Spleen (tissue), 11 donors: ENCODE data around the gene EVC. TPM values are rescaled to one million over a fixed set of nuclear protein-coding genes. Genes with fewer than 3 reads are reported as not detected.
"Not testable (repeated sequence)": the region's sequence is repeated elsewhere in the genome, so short reads cannot be mapped to it uniquely, and the experiment has no call there.

ENCODE experiments used
- DNase-seq: peaks from one replicate; pipeline ENCODE4 v3.0.0-alpha.2; 2020
- H3K27ac ChIP-seq, 8 donors: fragments of 200-600 bp; sonication (generic) in 7 of 8; 1 replicate in 4 of 8; 2 replicates in 4 of 8; pipeline versions ENCODE4 v1.5.0 to v1.8.0; 2016 to 2021; ENCODE audit warnings: inconsistent platforms in 4 of 8, mild to moderate bottlenecking in 4 of 8, moderate library complexity in 1 of 8
- H3K27me3 ChIP-seq, 7 donors: fragments of 200-600 bp; sonication (generic) in 6 of 7; replicated peaks in 1 of 7; 1 replicate in 4 of 7; 2 replicates in 3 of 7; pipeline versions ENCODE4 v1.5.0 to v1.8.0; 2016 to 2021; ENCODE audit warnings: inconsistent platforms in 3 of 7, mild to moderate bottlenecking in 1 of 7
- H3K36me3 ChIP-seq, 6 donors: fragments of 200-600 bp; sonication (generic) in 5 of 6; 1 replicate in 4 of 6; 2 replicates in 2 of 6; pipeline versions ENCODE4 v1.5.0 to v1.8.0; 2016 to 2021; ENCODE audit warnings: inconsistent platforms in 2 of 6
- H3K4me1 ChIP-seq, 6 donors: fragments of 200-600 bp; sonication (generic) in 5 of 6; 1 replicate in 3 of 6; 2 replicates in 3 of 6; pipeline versions ENCODE4 v1.5.0 to v1.8.0; 2016 to 2021; ENCODE audit warnings: inconsistent platforms in 3 of 6
- H3K4me3 ChIP-seq, 8 donors: fragments of 200-600 bp; sonication (generic) in 7 of 8; 1 replicate in 4 of 8; 2 replicates in 4 of 8; pipeline versions ENCODE4 v1.5.0 to v1.8.0; 2016 to 2021; ENCODE audit warnings: inconsistent platforms in 4 of 8, mild to moderate bottlenecking in 4 of 8, moderate library complexity in 2 of 8
- H3K9me3 ChIP-seq, 8 donors: fragments of 200-600 bp; sonication (generic) in 7 of 8; 1 replicate in 4 of 8; 2 replicates in 4 of 8; pipeline versions ENCODE4 v1.5.0 to v1.8.0; 2016 to 2021; ENCODE audit warnings: inconsistent platforms in 4 of 8
- POLR2A ChIP-seq, 3 donors: fragments of 450-650 bp; IDR thresholded peaks; one replicate each; pipeline ENCODE4 v1.5.1; 2017; ENCODE audit warnings: antibody characterized with exemption in 3 of 3, mild to moderate bottlenecking in 1 of 3
- POLR2AphosphoS5 ChIP-seq, 3 donors: sonication (generic); formaldehyde crosslinking; IDR thresholded peaks; one replicate each; pipeline ENCODE4 v1.5.1; 2017; ENCODE audit warnings: antibody characterized with exemption in 3 of 3
- WGBS, 5 donors: extraction: QIAGEN DNeasy Blood & Tissue Kit in 3 of 5; methylation state at CpG; one replicate each; pipeline versions ENCODE4 v1.1.5 to v1.1.7; 2013 to 2018; 5-methylcytosine and 5-hydroxymethylcytosine counted together
- intact Hi-C: fragments of 100-400 bp; cut with DNase I; formaldehyde crosslinking; loops from one replicate; pipeline ENCODE4 v1.15.0; 2023; ENCODE audit warnings: low total_unique reads
- polyA plus RNA-seq, 3 donors: library from polyadenylated mRNA; stranded (reverse); fragments of 200-250 nt; gene quantifications; one replicate each; pipeline ENCODE4 v1.2.1, GENCODE V29; 2013
- total RNA-seq, 7 donors: library from RNA; depleted of rRNA in 3 of 7; stranded (reverse); fragments of >200 nt in 3 of 7; fragmentation: NEBNext Ultra II Directional in 4 of 7; extraction: Animal tissue kit (Norgen Biotek cat#: 25700) in 4 of 7; gene quantifications; one replicate each; pipeline versions ENCODE4 v1.1.0 to v1.2.1, GENCODE V29; 2016 to 2021
- TF ChIP-seq, protein P1 (sequence below), 11 experiments: fragments of 200-600 bp in 7 of 11; fragments of 450-650 bp in 4 of 11; sonication (generic) in 4 of 11; IDR thresholded peaks in 8 of 11; conservative IDR thresholded peaks in 3 of 11; 1 replicate in 7 of 11; 2 replicates in 4 of 11; pipeline versions ENCODE4 v1.4.0 to v1.8.0; 2016 to 2021; ENCODE audit warnings: antibody characterized with exemption in 11 of 11, inconsistent platforms in 4 of 11, mild to moderate bottlenecking in 1 of 11
- donor health status: healthy with polysubstance abuse.
- donor health status: DM: no; HTN: no; CAD: no; lungs with moderate emphysema.
- donor health status: DM: no; HTN: no; CAD: no.
- donor health status: Bipolar disorder and iron deficiency.
- donor health status: healthy.
- donor health status: DM: no; HTN: no; CAD: no.
- donor health status: DM: yes; HTN: yes; CAD: no.

EVC gene
- total and polyA plus RNA-seq, 10 donors: 0.20 to 13.3 (median 6.9) TPM

- H3K36me3 ChIP-seq: peaks cover 0 to 23% (median 0%) of the 10 kb centered on the region in 6 donors
- DNase-seq: peak; percentile 58
Measured at GRCh38 chr4:5810151-5810550, 99.2 kb downstream of the EVC start.

DNA sequence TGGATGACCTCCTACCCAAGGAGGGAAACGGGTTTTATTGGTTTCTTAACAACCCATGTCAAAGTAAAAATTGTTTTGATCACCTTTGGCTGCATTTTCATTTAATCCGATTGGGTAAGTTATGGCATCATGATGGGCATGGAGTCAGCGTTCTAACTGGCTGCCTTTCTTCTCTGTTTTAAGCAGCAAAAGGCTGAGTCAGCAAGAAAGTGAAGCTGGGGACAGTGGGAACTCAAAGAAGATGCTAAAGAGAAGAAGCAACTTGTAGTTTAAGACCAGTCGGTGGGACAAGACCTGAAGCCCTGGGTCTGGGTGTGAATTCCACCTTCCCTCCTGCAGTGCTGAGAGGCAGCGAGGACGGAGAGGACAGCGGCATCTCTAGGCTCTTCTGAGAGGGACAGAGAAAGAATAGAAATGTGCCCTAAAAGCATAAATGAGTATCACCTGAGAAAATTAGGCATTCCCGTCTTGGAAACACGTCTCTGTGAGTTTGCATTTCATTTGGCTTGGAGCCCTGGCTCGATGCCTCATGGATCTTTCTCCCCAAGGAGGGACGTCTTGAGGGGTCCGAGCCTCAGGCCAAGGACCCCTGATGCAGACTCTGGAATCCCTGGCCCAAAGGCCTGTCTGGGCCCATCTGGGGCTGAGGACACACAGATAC lies 99.9 kb downstream of the EVC start:
- Histone ChIP-seq H3K36me3 (peaks cover 0 to 23% (median 0%) of the 10 kb centered on the region in 6 donors), H3K9me3 (peaks cover 0 to 10% (median 2%) of the 10 kb centered on the region in 8 donors), H3K27me3 (peaks cover 0 to 10% (median 0%) of the 10 kb centered on the region in 7 donors), H3K4me3 (no peak overlapping the region), H3K4me1 (no peaks in the 10 kb centered on the region), H3K27ac (no peak overlapping the region)
- intact Hi-C loops: loop anchor here (10.0 kb wide), 1 partner anchor 1316 kb away; no protein-coding TSS in a partner anchor
- DNase-seq: no peak
- TF ChIP-seq POLR2AphosphoS5 (IDR thresholded peaks at IDR 0.05): no peak
- TF ChIP-seq, protein P1, sequence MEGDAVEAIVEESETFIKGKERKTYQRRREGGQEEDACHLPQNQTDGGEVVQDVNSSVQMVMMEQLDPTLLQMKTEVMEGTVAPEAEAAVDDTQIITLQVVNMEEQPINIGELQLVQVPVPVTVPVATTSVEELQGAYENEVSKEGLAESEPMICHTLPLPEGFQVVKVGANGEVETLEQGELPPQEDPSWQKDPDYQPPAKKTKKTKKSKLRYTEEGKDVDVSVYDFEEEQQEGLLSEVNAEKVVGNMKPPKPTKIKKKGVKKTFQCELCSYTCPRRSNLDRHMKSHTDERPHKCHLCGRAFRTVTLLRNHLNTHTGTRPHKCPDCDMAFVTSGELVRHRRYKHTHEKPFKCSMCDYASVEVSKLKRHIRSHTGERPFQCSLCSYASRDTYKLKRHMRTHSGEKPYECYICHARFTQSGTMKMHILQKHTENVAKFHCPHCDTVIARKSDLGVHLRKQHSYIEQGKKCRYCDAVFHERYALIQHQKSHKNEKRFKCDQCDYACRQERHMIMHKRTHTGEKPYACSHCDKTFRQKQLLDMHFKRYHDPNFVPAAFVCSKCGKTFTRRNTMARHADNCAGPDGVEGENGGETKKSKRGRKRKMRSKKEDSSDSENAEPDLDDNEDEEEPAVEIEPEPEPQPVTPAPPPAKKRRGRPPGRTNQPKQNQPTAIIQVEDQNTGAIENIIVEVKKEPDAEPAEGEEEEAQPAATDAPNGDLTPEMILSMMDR (IDR thresholded peaks at IDR 0.05 in 8 of 11, conservative IDR thresholded peaks at IDR 0.05 in 3 of 11): no peak
- TF ChIP-seq POLR2A (IDR thresholded peaks at IDR 0.05): no peak
- 80 to 84% (median 82%) methylated on average over 12 of the region's 12 CpGs for WGBS, 5 donors

More at GRCh38 chr4:5810151-5810550, 99.2 kb downstream of the EVC start:
- WGBS, 5 donors: 87 to 93% (median 92%) methylated on average over 3 of the region's 3 CpGs
- H3K27me3 ChIP-seq: peaks cover 0 to 10% (median 0%) of the 10 kb centered on the region in 7 donors
- H3K9me3 ChIP-seq: peaks cover 0 to 10% (median 2%) of the 10 kb centered on the region in 8 donors
- no peaks in the 10 kb centered on the region for H3K4me1 ChIP-seq
- intact Hi-C loops: loop anchor here (10.0 kb wide), 1 partner anchor 1315 kb away; no protein-coding TSS in a partner anchor
- H3K27ac ChIP-seq: no peak overlapping the region
- TF ChIP-seq POLR2A (IDR thresholded peaks at IDR 0.05) (no peak), POLR2AphosphoS5 (IDR thresholded peaks at IDR 0.05) (no peak)
- TF ChIP-seq, protein P1 (IDR thresholded peaks at IDR 0.05 in 8 of 11, conservative IDR thresholded peaks at IDR 0.05 in 3 of 11): no peak
- no peak overlapping the region for H3K4me3 ChIP-seq

GRCh38 chr4:5812057-5812456 lies 101.1 kb downstream of the EVC start:
- Histone ChIP-seq H3K9me3 (peaks cover 0 to 10% (median 2%) of the 10 kb centered on the region in 8 donors), H3K36me3 (peaks cover 0 to 23% (median 0%) of the 10 kb centered on the region in 6 donors)
- WGBS, 5 donors: 90 to 100% (median 91%) methylated on average over 1 to 5 of the region's 5 CpGs
- intact Hi-C loops: loop anchor here (10.0 kb wide), 1 partner anchor 1317 kb away; no protein-coding TSS in a partner anchor
- H3K4me3 ChIP-seq, H3K27me3 ChIP-seq, H3K27ac ChIP-seq, H3K4me1 ChIP-seq: not testable (repeated sequence)
- DNase-seq: peak; percentile 29

DNA sequence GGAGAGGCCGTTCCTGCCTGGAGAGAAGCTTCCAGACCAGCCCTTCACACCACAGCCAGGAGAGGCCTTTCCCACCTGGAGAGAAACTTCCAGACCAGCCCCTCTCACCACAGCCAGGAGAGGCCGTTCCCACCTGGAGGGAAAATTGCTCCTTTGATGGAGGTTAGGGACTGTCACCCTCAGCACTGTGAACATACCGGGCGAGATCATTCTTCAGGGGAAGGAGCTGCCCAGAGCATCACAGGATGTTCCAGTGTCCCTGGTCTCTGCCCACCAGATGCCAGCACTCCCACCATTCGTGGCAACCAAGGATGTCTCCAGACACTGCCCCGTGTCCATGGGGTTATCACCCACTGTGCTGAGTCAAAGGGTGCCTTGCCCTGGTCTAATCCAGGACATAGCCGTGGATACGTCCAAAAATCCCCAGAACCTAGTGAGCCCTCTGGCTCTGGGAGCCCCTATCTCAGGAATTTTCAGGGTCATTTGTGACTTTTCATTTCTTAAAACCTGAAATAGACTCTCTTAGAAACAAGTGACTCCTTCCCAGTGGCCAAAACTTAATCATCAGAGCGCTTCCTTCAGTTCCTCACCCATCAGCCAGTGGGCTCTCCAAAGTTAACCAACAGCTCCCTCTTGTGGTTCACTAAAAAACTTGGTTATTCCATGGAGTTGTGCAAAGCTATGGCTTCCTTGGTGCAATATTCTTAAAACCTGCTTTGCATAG lies 101.7 kb downstream of the EVC start:
- H3K4me1 ChIP-seq: no peaks in the 10 kb centered on the region
- no peak overlapping the region for H3K27ac ChIP-seq
- no peak for TF ChIP-seq POLR2AphosphoS5 (IDR thresholded peaks at IDR 0.05)
- TF ChIP-seq, protein P1 (IDR thresholded peaks at IDR 0.05 in 8 of 11, conservative IDR thresholded peaks at IDR 0.05 in 3 of 11): peak in 10 of 11 experiments; percentile 20 to 69 (median 55)
- DNase-seq: peak; percentile 54
- no peak overlapping the region for H3K4me3 ChIP-seq
- H3K36me3 ChIP-seq: peaks cover 0 to 23% (median 0%) of the 10 kb centered on the region in 6 donors
- 70 to 83% (median 79%) methylated on average over 7 to 9 of the region's 9 CpGs for WGBS, 5 donors
- intact Hi-C loops: loop anchor here (10.0 kb wide), 1 partner anchor 1318 kb away; no protein-coding TSS in a partner anchor
- peaks cover 0 to 10% (median 0%) of the 10 kb centered on the region in 7 donors for H3K27me3 ChIP-seq
- peaks cover 0 to 10% (median 2%) of the 10 kb centered on the region in 8 donors for H3K9me3 ChIP-seq
